SK-N-SH (cell line): ENCODE data around the gene STXBP6. TPM values are rescaled to one million over a fixed set of nuclear protein-coding genes. Genes with fewer than 3 reads are reported as not detected.

ENCODE experiments used
- CTCF ChIA-PET: fragments of 300-600, 350-600 bp; formaldehyde crosslinking; extraction: SDS; loops from one replicate; lab custom pipeline; 2021; lab: Yijun Ruan, JAX
- POLR2A ChIA-PET: fragments of 350-600 bp; sonication (Branson Sonifier 250); formaldehyde crosslinking; extraction: SDS; loops from one replicate; lab custom pipeline; 2020; ENCODE audit warnings: antibody characterized with exemption, inconsistent platforms; lab: Yijun Ruan, JAX
- DNase-seq: peaks from one replicate; pipeline ENCODE4 v3.0.0; 2012
- H2AFZ ChIP-seq: fragments of 200-600 bp; sonication (generic); 2 replicates; pipeline ENCODE4 v1.8.1; 2016; ENCODE audit warnings: antibody characterized with exemption, mild to moderate bottlenecking, low read depth
- H3F3A ChIP-seq: fragments of 200-600 bp; sonication (generic); replicated peaks from 2 replicates; pipeline ENCODE3; 2016; ENCODE audit warnings: antibody characterized with exemption, mild to moderate bottlenecking; ENCODE audit not compliant: insufficient read depth
- H3K27ac ChIP-seq, 2 experiments: fragments of 200-500 bp in 1 of 2; fragments of 200-600 bp in 1 of 2; sonication (Bioruptor generic) in 1 of 2; sonication (generic), shearing (Covaris generic) in 1 of 2; 2 replicates each; pipeline versions ENCODE4 v1.5.1 to v1.6.1; 2014 to 2016; ENCODE audit warnings: low read depth in 2 of 2, inconsistent platforms in 1 of 2, low read length in 1 of 2, mild to moderate bottlenecking in 1 of 2, mixed read lengths in 1 of 2
- H3K27me3 ChIP-seq: fragments of 200-600 bp; sonication (generic), shearing (Covaris generic); 2 replicates; pipeline ENCODE4 v1.6.1; 2016; ENCODE audit warnings: mixed run types; ENCODE audit not compliant: insufficient read depth
- H3K36me3 ChIP-seq, 2 experiments: fragments of 200-500 bp in 1 of 2; fragments of 200-600 bp in 1 of 2; sonication (Bioruptor generic) in 1 of 2; sonication (generic) in 1 of 2; replicated peaks in 1 of 2; 2 replicates each; pipeline versions ENCODE3 to v1.5.1; 2014 to 2016; ENCODE audit warnings: low read length in 1 of 2, mild to moderate bottlenecking in 1 of 2; ENCODE audit not compliant: insufficient read depth in 2 of 2, control insufficient read depth in 1 of 2
- H3K4me1 ChIP-seq, 2 experiments: fragments of 200-500 bp in 1 of 2; fragments of 200-600 bp in 1 of 2; sonication (Bioruptor generic) in 1 of 2; sonication (generic), shearing (Covaris generic) in 1 of 2; 2 replicates each; pipeline versions ENCODE4 v1.5.1 to v1.6.1; 2014 to 2016; ENCODE audit warnings: low read depth in 1 of 2, low read length in 1 of 2, mixed run types in 1 of 2; ENCODE audit not compliant: insufficient read depth in 2 of 2, control insufficient read depth in 1 of 2
- H3K4me2 ChIP-seq: fragments of 200-600 bp; sonication (generic), shearing (Covaris generic); 2 replicates; pipeline ENCODE4 v1.6.1; 2017; ENCODE audit warnings: mixed run types
- H3K4me3 ChIP-seq, 2 experiments: fragments of 200-500 bp in 1 of 2; fragments of 200-600 bp in 1 of 2; sonication (Bioruptor generic) in 1 of 2; sonication (generic), shearing (Covaris generic) in 1 of 2; 2 replicates each; pipeline versions ENCODE4 v1.5.1 to v1.8.1; 2014 to 2016; ENCODE audit warnings: low read depth in 2 of 2, inconsistent platforms in 1 of 2, low read length in 1 of 2, mild to moderate bottlenecking in 1 of 2, mixed read lengths in 1 of 2, moderate library complexity in 1 of 2
- H3K79me2 ChIP-seq: fragments of 200-600 bp; sonication (generic); 2 replicates; pipeline ENCODE4 v1.8.1; 2017; ENCODE audit warnings: mild to moderate bottlenecking; ENCODE audit not compliant: insufficient read depth
- H3K9ac ChIP-seq: fragments of 200-600 bp; sonication (generic); 2 replicates; pipeline ENCODE4 v1.6.1; 2017; ENCODE audit warnings: mixed run types
- H3K9me2 ChIP-seq: fragments of 200-600 bp; sonication (generic); 2 replicates; pipeline ENCODE4 v1.6.1; 2017; ENCODE audit warnings: mixed run types
- H3K9me3 ChIP-seq: fragments of 200-600 bp; sonication (generic); 2 replicates; pipeline ENCODE4 v1.6.1; 2017; ENCODE audit warnings: mixed run types, mild to moderate bottlenecking, moderate library complexity
- H4K20me1 ChIP-seq: fragments of 200-600 bp; sonication (generic); 2 replicates; pipeline ENCODE4 v1.6.1; 2017; ENCODE audit warnings: mild to moderate bottlenecking, mixed run types; ENCODE audit not compliant: insufficient read depth
- ELF1 ChIP-seq: IDR thresholded peaks from 2 replicates; pipeline ENCODE4 v1.4.0; 2012
- EP300 ChIP-seq, 2 experiments: IDR thresholded peaks; 2 replicates each; pipeline versions ENCODE4 v1.4.0 to v1.6.1; 2012; ENCODE audit warnings: borderline replicate concordance in 1 of 2, low read depth in 1 of 2, low read length in 1 of 2
- FOXJ3 ChIP-seq: sonication (generic); formaldehyde crosslinking; IDR thresholded peaks from 2 replicates; pipeline ENCODE4 v1.5.1; 2020; ENCODE audit warnings: mild to moderate bottlenecking, missing genetic modification reagents
- FOXM1 ChIP-seq: IDR thresholded peaks from 2 replicates; pipeline ENCODE4 v1.4.0; 2012; ENCODE audit warnings: low read depth, mild to moderate bottlenecking
- JUND ChIP-seq: IDR thresholded peaks from 2 replicates; pipeline ENCODE4 v1.4.0; 2012
- MEF2A ChIP-seq: IDR thresholded peaks from 2 replicates; pipeline ENCODE4 v1.4.0; 2012; ENCODE audit warnings: low read depth, borderline replicate concordance
- MXI1 ChIP-seq: IDR thresholded peaks from 2 replicates; pipeline ENCODE4 v1.6.1; 2012; ENCODE audit warnings: mild to moderate bottlenecking, low read depth, low read length, improper control_type of control experiment
- NRF1 ChIP-seq: IDR thresholded peaks from 2 replicates; pipeline ENCODE4 v1.6.1; 2012; ENCODE audit warnings: low read depth, mild to moderate bottlenecking, low read length
- RAD21 ChIP-seq: IDR thresholded peaks from 2 replicates; pipeline ENCODE4 v1.6.1; 2012; ENCODE audit warnings: mild to moderate bottlenecking, low read length
- RCOR1 ChIP-seq: fragments of 150-350 bp; IDR thresholded peaks from 2 replicates; pipeline ENCODE4 v1.6.1; 2017; ENCODE audit warnings: antibody characterized with exemption, low read length
- RFX5 ChIP-seq: IDR thresholded peaks from 2 replicates; pipeline ENCODE4 v1.6.1; 2012; ENCODE audit warnings: mild to moderate bottlenecking, improper control_type of control experiment, low read length
- TAF1 ChIP-seq: IDR thresholded peaks from 2 replicates; pipeline ENCODE4 v1.6.1; 2012; ENCODE audit warnings: low read depth, mild to moderate bottlenecking, low read length, moderate library complexity, borderline replicate concordance
- YY1 ChIP-seq: IDR thresholded peaks from 2 replicates; pipeline ENCODE4 v1.4.0; 2012; ENCODE audit warnings: low read depth, mild to moderate bottlenecking
- WGBS: methylation state at CpG from one replicate; pipeline ENCODE4 v1.1.6; 2017; ENCODE audit warnings: low lambda C conversion rate; 5-methylcytosine and 5-hydroxymethylcytosine counted together
- polyA plus RNA-seq, 3 experiments: library from polyadenylated mRNA; depleted of rRNA; stranded (reverse); fragments of >200 nt; gene quantifications; 2 replicates each; pipeline ENCODE4 v1.2.3, GENCODE V29; 2012
- TF ChIP-seq, protein P1 (sequence below): IDR thresholded peaks from 2 replicates; pipeline ENCODE4 v1.4.0; 2012; ENCODE audit warnings: low read depth
- TF ChIP-seq, protein P2 (sequence below): fragments of 200-600 bp; sonication (generic); IDR thresholded peaks from 2 replicates; pipeline ENCODE4 v1.6.1; 2017; ENCODE audit warnings: antibody characterized with exemption, mild to moderate bottlenecking, moderate library complexity
- TF ChIP-seq, protein P3 (sequence below): IDR thresholded peaks from 2 replicates; pipeline ENCODE4; 2012

The STXBP6 gene
- polyA plus RNA-seq, 1 of the 3 experiments (the other 2 are of a cell fraction): 0.16 TPM

DNA sequence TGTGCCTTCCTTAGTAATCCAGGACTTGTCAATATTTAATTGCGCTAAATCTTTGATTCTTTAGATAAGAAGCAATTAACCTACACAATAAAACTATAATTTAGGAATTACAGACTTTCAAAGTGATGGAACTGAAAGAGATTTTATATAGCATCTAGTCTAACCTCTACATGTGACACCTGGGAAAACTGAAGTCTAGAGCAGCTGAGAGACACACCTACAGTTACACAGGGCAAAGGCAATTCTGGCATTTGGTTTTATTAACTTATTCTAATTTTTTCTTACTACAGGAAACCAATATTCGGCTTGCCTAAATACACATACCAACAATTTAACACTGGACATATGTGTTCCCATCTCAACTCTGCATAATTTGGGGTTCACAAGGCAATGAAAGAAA lies 196.5 kb downstream of the STXBP6 start:
- no peak overlapping the region for H3K9ac ChIP-seq
- H3K4me2 ChIP-seq: no peak overlapping the region
- no peak overlapping the region for H3K4me3 ChIP-seq
- POLR2A ChIA-PET: no interaction called here
- H3K9me2 ChIP-seq: no peaks in the 10 kb centered on the region
- no peak overlapping the region for H2AFZ ChIP-seq
- no peaks in the 10 kb centered on the region for H3K79me2 ChIP-seq
- no peak overlapping the region for H3K27ac ChIP-seq
- H3K27me3 ChIP-seq: no peaks in the 10 kb centered on the region
- no peak for DNase-seq
- no peaks in the 10 kb centered on the region for H3K4me1 ChIP-seq
- no peaks in the 10 kb centered on the region for H3K9me3 ChIP-seq
- TF ChIP-seq MXI1 (no peak), TAF1 (no peak), NRF1 (no peak), RAD21 (no peak), EP300 (IDR thresholded peaks at IDR 0.05; ENCODE audit: borderline replicate concordance in 1 of 2, low read depth in 1 of 2, low read length in 1 of 2) (no peak), JUND (no peak), RFX5 (no peak), MEF2A (no peak)
- TF ChIP-seq, protein P1, sequence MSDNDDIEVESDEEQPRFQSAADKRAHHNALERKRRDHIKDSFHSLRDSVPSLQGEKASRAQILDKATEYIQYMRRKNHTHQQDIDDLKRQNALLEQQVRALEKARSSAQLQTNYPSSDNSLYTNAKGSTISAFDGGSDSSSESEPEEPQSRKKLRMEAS: no peak
- TF ChIP-seq, protein P2, sequence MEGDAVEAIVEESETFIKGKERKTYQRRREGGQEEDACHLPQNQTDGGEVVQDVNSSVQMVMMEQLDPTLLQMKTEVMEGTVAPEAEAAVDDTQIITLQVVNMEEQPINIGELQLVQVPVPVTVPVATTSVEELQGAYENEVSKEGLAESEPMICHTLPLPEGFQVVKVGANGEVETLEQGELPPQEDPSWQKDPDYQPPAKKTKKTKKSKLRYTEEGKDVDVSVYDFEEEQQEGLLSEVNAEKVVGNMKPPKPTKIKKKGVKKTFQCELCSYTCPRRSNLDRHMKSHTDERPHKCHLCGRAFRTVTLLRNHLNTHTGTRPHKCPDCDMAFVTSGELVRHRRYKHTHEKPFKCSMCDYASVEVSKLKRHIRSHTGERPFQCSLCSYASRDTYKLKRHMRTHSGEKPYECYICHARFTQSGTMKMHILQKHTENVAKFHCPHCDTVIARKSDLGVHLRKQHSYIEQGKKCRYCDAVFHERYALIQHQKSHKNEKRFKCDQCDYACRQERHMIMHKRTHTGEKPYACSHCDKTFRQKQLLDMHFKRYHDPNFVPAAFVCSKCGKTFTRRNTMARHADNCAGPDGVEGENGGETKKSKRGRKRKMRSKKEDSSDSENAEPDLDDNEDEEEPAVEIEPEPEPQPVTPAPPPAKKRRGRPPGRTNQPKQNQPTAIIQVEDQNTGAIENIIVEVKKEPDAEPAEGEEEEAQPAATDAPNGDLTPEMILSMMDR: no peak
- CTCF ChIA-PET: no interaction called here
- WGBS: 6% methylated on average over 2 of the region's 2 CpGs
- no peaks in the 10 kb centered on the region for H4K20me1 ChIP-seq
- no peaks in the 10 kb centered on the region for H3K36me3 ChIP-seq
- no peaks in the 10 kb centered on the region for H3F3A ChIP-seq

DNA sequence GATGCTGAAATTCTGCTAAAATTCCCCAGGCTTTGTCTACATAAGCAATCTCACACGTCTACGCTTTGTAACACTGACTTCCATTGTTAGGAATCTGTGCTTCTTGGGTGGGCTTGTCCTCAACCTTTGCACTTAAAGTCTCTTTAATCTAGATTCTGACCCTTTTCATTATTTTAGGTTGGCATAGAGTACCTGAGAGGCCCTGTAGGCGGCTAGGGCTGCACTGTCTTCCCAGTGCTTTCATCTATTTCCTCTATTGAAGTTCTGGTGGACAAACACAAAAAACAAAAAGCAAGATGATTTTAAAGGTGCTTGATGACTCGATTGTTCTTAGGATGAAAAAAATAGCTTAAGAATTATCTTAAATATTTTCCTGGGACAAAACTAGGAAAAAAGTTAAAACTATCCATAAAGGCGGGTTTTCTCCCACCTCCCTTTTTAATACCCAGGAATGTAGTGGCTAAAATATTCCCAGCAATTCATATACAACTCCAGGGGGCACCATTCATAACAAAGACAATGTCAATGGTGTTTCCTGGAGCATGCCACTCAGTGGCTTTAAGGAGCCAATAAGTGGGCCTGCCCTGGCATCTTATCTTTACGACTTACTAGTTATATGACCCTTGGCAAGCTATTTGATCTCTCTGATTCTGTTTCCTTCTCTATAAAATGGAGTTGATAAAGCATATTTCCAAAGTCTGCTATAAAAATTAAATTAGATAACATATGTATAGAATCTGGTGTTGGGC lies 197.5 kb downstream of the STXBP6 start:
- Histone ChIP-seq H3K4me3 (no peak overlapping the region), H3K27ac (no peak overlapping the region), H3K9me2 (no peaks in the 10 kb centered on the region), H3K36me3 (no peaks in the 10 kb centered on the region), H2AFZ (no peak overlapping the region), H3K4me2 (no peak overlapping the region), H3K9ac (no peak overlapping the region), H4K20me1 (no peaks in the 10 kb centered on the region), H3F3A (no peaks in the 10 kb centered on the region), H3K79me2 (no peaks in the 10 kb centered on the region), H3K4me1 (no peaks in the 10 kb centered on the region), H3K9me3 (no peaks in the 10 kb centered on the region), H3K27me3 (no peaks in the 10 kb centered on the region)
- no peak for DNase-seq
- POLR2A ChIA-PET: no interaction called here
- TF ChIP-seq TAF1 (no peak), RFX5 (no peak), RCOR1 (no peak), JUND (no peak), YY1 (no peak), ELF1 (no peak), RAD21 (no peak), FOXJ3 (CRISPR knock-in tag) (no peak), FOXM1 (no peak)
- TF ChIP-seq, protein P3, sequence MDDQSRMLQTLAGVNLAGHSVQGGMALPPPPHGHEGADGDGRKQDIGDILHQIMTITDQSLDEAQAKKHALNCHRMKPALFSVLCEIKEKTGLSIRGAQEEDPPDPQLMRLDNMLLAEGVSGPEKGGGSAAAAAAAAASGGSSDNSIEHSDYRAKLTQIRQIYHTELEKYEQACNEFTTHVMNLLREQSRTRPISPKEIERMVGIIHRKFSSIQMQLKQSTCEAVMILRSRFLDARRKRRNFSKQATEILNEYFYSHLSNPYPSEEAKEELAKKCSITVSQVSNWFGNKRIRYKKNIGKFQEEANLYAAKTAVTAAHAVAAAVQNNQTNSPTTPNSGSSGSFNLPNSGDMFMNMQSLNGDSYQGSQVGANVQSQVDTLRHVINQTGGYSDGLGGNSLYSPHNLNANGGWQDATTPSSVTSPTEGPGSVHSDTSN: no peak
- TF ChIP-seq, protein P2: no peak
- 10% methylated on average over 6 of the region's 6 CpGs for WGBS
- CTCF ChIA-PET: no interaction called here
